GM04503 (cell line): Measurements from ENCODE around the gene PCDHGA6.
"Not testable (repeated sequence)": the region's sequence is repeated elsewhere in the genome, so short reads cannot be mapped to it uniquely, and the experiment has no call there.

Experiments used
- DNase-seq: peaks from one replicate; pipeline ENCODE4 v3.0.0-alpha.2; 2012; ENCODE audit warnings: low read depth

Gene PCDHGA6

DNA sequence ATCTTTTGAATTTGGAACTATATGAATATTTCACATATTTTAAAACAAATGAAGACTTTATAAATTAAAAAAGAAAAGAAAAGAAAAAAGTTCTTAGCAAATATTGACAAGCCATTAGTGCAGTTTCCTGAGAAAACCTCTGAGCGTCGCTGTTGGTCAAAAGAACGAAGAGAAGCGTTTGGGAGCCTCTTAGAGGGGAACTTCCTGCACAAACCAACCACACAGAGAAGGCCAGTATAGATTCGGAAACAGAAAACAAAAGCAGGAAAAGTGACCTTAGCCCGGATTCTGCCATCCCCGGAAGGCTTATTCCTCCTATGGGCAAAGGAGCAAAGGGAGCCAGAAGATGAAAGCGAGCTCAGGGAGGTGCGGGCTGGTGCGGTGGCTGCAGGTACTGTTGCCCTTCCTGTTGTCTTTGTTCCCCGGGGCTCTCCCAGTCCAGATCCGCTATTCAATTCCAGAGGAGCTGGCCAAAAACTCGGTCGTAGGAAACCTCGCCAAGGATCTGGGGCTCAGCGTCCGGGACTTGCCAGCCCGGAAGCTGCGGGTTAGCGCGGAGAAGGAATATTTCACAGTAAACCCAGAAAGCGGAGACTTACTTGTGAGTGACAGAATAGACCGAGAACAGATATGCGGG, 13.8 kb upstream of the PCDHGA6 start, which contains the start of gene PCDHGB2:
Gene PCDHGB2 (plus strand): TSS at position 205 of the 637 bp plus-strand sequence. CDS start 142 bp downstream, at position 347.
- no peak for DNase-seq

DNA sequence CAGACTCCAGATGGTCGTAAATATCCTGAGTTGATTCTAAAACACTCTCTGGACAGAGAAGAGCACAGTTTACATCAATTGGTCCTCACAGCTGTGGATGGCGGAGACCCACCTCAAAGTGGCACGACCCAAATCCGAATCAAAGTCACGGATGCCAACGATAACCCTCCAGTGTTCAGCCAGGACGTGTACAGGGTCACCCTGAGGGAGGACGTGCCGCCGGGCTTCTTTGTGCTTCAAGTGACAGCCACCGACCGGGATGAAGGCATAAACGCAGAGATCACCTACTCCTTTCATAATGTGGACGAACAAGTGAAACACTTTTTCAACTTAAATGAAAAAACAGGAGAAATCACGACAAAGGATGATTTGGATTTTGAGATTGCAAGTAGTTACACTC, 13.0 kb upstream of the PCDHGA6 start:
- no peak for DNase-seq

DNA sequence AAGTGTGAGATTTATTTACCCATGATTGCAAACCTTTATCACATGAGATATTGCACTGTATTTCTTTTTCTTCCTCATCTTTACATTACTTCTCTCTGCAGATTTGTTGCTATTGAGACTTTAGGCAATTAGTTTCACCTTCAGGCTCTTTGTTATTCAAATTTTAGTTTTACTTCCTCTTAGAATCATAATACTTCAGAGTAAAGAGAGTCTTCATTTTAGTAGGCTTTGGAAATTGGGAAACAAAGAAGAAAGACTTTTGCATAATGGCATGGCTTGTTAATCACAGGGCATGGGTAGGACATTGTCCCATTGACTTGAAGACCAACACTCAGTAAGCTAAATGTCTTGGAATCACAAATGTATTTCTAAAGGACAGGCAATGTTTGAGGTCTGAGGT, 11.0 kb upstream of the PCDHGA6 start:
- DNase-seq, result no peak

DNA sequence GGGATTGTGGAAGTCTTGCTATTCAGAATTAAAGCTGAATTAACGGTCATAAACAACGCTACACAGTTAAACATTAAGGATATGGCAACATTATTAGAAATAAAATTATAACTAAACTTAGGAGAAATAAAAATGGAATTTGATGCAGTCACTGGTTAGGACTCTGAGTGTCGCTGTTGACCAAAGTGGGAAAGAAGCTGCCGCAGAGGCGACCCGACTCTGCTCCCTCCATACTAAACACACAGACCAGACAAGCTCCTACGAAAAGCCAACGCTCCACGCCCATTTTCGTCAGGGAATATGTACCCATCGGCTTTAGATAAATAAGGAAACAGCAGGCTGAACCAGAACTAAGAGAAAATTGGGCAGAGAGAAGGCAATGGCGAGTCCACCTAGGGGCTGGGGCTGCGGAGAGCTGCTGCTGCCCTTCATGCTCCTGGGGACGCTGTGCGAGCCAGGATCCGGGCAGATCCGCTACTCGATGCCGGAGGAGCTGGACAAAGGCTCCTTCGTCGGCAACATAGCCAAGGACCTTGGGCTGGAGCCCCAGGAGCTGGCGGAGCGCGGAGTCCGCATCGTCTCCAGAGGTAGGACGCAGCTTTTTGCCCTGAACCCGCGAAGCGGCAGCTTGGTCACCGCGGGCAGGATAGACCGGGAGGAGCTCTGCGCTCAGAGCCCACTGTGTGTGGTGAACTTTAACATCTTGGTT, 9.6 kb upstream of the PCDHGA6 start, which contains the start of gene PCDHGA5:
Gene PCDHGA5 (plus strand): TSS at position 211 of the 709 bp plus-strand sequence. CDS start 169 bp downstream, at position 380.
- no peak for DNase-seq

DNA sequence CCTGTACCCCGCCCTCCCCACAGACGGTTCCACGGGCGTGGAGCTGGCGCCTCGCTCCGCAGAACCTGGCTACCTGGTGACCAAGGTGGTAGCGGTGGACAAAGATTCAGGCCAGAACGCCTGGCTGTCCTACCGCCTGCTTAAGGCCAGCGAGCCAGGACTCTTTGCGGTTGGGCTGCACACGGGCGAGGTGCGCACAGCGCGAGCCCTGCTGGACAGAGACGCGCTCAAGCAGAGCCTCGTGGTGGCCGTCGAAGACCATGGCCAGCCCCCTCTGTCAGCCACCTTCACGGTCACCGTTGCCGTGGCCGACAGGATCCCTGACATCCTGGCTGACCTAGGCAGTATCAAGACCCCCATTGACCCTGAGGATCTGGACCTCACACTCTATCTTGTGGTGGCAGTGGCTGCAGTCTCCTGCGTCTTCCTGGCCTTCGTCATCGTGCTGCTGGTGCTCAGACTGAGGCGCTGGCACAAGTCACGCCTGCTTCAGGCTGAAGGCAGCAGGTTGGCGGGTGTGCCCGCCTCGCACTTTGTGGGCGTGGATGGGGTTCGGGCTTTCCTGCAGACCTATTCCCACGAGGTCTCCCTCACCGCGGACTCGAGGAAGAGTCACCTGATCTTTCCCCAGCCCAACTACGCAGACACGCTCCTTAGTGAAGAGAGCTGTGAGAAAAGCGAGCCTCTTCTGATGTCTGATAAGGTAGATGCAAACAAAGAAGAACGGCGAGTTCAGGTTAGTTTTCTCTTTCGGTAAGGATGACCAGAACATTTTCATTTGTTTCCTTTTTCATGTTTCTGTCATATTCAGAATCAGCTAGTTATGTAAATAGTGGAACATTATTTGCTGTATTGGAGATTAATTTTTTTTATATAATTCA, 7.4 kb upstream of the PCDHGA6 start:
- DNase-seq, result no peak

DNA sequence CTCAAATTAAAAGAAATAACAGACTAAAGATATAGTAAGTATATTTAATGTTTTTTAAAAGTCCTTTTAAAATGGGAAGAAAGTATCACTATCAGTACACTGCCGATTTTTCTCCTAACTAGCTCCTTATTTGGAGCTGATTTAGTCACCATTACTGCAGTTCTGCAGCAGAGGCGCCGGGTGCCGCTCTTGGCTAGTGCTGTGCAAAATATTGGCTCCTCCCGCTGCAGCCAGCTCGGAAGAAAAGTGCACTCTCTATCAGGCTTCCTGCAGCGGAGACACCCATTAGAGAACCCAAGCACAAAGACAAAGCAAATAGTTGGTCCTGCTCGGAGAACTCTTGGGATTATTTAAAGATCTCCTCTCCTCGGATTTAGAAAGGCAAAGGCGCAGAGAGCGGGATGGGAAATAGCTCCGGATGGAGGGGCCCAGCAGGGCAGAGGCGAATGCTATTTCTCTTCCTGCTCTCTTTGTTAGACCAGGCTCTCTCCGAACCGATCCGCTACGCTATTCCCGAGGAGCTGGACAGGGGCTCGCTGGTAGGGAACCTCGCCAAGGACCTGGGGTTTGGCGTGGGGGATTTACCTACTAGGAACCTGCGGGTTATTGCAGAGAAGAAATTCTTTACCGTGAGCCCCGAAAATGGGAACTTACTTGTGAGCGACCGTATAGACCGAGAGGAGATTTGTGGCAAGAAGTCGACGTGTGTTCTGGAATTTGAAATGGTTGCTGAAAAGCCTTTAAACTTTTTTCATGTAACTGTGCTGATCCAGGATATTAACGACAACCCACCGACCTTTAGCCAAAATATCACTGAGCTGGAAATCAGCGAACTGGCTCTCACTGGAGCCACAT, 3.5 kb upstream of the PCDHGA6 start, which contains the start of gene PCDHGB3:
Gene PCDHGB3 (plus strand): TSS at position 249 of the 855 bp plus-strand sequence. CDS start 153 bp downstream, at position 402.
- DNase-seq, result peak; percentile 9

DNA sequence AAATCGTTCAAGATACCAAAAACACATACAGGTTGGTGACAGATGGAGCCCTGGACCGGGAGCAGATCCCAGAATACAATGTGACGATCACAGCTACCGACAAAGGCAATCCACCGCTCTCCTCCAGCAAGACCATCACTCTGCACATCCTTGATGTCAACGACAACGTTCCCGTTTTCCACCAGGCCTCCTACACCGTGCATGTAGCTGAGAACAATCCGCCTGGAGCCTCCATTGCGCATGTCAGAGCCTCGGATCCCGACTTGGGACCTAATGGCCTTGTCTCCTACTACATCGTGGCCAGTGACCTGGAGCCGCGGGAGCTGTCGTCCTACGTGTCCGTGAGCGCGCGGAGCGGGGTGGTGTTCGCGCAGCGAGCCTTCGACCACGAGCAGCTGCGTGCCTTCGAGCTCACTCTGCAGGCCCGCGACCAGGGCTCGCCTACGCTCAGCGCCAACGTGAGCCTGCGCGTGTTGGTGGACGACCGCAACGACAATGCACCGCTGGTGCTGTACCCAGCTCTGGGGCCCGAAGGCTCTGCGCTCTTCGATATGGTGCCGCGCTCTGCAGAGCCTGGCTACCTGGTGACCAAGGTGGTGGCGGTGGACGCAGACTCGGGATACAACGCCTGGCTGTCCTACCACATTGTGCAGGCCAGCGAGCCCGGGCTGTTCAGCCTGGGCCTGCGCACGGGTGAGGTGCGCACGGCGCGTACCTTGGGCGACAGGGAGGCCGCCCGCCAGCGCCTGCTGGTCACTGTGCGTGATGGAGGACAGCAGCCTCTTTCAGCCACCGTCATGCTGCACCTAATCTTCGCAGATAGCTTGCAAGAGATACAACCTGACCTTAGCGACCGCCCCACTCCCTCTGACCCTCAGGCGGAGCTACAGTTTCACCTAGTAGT, 1.9 kb upstream of the PCDHGA6 start:
- DNase-seq, result no peak

DNA sequence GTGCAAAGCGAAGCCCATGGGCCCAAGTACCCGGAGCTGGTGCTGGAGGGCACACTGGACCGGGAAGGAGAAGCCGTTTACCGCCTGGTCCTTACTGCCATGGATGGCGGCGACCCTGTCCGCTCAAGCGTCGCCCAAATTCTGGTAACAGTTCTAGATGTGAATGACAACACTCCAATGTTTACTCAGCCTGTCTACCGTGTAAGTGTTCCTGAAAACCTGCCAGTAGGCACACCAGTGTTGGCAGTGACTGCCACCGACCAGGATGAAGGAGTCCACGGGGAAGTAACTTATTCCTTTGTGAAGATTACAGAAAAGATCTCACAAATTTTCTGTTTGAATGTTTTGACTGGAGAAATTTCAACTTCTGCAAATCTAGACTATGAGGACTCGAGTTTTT, 936 bp downstream of the PCDHGA6 start:
- DNase-seq, result no peak

DNA sequence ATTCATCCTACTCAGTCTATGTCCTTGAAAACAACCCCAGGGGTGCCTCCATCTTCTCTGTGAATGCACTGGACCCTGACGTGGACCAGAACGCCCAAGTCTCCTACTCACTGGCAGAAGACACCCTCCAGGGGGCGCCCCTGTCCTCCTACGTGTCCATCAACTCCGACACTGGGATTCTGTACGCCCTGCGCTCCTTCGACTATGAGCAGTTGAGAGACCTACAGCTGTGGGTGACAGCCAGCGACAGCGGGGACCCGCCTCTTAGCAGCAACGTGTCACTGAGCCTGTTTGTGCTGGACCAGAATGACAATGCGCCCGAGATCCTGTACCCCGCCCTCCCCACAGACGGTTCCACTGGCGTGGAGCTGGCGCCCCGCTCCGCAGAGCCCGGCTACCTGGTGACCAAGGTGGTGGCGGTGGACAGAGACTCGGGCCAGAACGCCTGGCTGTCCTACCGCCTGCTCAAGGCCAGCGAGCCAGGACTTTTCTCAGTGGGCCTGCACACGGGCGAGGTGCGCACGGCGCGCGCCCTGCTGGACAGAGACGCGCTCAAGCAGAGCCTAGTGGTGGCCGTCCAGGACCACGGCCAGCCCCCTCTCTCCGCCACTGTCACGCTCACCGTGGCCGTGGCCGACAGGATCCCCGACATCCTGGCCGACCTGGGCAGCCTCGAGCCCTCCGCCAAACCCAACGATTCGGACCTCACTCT, 1.9 kb downstream of the PCDHGA6 start:
- not testable (repeated sequence) for DNase-seq

DNA sequence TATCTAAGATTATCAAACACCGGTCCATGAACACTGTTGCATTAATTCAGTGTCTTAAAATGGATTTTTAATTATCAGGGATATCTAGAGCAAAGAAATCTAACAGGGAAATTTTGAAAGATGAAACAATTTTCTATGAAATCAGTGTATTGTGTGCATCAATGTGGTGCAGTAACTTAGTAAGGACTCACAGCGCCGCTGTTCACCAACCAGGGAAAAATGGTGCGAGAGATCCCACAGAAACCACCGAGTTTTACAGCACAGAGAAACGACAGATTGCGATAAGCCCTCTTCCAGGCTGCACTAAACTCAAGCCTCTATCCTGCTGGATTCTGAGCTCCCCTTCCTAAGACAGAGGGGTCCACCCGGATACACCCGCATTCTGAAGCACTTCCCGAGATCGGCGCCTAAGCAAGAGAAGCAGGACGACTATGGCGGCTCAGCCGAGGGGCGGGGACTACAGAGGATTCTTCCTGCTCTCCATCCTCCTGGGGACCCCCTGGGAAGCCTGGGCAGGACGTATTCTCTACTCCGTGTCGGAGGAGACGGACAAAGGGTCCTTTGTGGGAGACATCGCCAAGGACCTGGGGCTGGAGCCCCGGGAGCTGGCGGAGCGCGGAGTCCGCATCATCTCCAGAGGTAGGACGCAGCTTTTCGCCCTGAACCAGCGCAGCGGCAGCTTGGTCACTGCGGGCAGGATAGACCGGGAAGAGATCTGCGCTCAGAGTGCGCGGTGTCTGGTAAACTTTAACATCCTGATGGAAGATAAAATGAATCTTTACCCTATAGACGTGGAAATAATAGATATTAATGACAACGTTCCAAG, 9.0 kb downstream of the PCDHGA6 start, which contains the start of gene PCDHGA7:
Gene PCDHGA7 (plus strand): TSS at position 274 of the 826 bp plus-strand sequence. CDS start 158 bp downstream, at position 432.
- DNase-seq, result no peak

DNA sequence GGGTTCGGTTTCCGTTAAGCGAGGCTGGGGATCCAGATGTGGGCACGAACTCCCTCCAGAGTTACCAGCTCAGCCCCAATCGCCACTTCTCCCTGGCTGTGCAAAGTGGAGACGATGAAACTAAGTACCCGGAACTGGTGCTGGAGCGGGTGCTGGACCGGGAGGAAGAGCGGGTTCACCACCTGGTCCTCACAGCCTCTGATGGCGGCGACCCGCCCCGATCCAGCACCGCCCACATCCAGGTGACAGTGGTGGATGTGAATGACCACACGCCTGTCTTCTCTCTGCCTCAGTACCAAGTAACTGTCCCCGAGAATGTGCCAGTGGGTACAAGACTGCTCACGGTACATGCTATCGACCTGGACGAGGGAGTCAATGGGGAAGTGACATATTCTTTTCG, 9.7 kb downstream of the PCDHGA6 start:
- DNase-seq, result no peak

DNA sequence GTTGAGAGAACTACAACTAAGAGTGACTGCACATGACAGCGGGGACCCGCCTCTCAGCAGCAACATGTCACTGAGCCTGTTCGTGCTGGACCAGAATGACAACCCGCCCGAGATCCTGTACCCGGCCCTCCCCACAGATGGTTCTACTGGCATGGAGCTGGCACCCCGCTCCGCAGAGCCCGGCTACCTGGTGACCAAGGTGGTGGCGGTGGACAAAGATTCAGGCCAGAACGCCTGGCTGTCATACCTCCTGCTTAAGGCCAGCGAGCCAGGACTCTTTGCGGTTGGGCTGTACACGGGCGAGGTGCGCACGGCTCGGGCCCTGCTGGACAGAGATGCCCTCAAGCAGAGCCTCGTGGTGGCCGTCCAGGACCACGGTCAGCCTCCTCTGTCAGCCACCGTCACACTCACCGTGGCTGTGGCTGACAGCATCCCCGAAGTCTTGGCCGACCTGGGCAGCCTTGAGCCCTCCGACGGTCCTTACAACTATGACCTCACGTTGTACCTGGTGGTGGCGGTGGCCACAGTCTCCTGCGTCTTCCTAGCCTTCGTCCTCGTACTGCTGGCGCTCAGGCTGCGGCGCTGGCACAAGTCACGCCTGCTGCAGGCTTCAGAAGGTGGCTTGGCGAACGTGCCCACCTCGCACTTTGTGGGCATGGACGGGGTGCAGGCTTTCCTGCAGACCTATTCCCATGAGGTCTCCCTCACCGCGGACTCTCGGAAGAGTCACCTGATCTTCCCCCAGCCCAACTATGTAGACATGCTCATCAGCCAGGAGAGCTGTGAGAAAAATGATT, 11.0 kb downstream of the PCDHGA6 start:
- no peak for DNase-seq

DNA sequence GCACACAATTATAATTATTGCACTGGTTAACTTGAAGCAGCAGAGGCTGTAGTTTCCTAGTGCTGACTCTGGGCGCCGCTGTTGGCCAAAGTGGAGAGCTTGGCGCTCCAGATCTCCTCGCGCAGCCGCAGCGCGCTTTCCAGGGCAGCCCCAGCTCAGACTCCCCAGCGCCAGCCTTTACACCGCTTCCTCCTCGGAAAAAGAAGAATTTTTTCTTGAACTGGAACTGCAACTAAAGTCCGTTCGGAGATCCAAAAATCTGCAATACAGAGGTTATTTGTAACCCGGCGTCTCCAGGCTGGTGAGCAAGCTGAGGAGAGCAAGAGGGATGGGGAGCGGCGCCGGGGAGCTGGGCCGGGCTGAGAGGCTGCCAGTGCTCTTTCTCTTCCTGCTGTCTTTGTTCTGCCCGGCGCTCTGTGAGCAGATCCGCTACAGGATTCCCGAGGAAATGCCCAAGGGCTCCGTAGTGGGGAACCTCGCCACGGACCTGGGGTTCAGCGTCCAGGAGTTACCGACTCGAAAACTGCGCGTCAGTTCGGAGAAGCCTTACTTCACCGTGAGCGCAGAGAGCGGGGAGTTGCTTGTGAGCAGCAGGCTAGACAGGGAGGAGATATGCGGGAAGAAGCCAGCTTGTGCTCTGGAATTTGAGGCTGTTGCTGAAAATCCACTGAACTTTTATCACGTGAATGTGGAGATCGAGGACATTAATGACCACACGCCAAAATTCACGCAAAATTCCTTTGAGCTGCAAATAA, 14.0 kb downstream of the PCDHGA6 start, which contains the start of gene PCDHGB4:
Gene PCDHGB4 (plus strand): TSS at position 142 of the 755 bp plus-strand sequence. CDS start 187 bp downstream, at position 329.
- DNase-seq, result peak; percentile 21

DNA sequence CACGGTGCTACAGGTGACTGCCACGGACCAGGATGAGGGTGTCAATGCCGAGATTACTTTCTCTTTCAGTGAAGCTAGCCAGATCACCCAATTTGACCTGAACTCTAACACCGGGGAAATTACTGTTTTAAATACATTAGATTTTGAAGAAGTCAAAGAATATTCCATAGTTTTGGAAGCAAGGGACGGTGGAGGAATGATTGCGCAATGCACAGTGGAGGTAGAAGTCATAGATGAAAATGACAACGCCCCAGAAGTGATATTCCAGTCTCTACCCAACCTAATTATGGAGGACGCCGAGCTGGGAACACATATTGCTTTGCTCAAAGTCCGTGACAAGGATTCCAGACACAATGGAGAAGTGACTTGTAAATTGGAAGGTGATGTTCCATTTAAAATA, 15.0 kb downstream of the PCDHGA6 start:
- DNase-seq, result no peak

DNA sequence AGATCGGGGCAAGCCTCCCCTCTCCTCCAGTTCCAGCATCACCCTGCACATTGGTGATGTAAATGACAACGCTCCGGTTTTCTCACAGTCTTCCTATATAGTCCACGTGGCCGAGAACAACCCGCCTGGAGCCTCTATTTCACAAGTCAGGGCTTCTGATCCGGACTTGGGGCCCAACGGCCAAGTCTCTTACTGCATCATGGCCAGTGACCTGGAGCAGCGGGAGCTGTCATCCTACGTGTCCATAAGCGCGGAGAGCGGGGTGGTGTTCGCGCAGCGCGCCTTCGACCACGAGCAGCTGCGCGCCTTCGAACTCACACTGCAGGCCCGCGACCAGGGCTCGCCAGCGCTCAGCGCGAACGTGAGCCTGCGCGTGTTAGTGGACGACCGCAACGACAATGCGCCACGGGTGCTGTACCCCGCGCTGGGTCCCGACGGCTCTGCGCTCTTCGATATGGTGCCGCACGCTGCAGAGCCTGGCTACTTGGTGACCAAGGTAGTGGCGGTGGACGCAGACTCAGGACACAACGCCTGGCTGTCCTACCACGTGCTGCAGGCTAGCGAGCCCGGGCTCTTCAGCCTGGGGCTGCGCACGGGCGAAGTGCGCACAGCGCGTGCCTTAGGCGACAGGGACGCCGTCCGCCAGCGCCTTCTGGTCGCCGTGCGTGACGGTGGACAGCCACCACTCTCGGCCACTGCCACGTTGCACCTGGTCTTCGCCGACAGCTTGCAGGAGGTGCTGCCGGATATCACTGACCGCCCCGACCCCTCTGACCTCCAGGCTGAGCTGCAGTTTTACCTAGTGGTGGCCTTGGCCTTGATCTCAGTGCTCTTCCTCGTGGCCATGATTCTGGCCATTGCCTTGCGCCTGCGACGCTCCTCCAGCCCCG, 15.7 kb downstream of the PCDHGA6 start:
- no peak for DNase-seq
